ENCODE measurements around the gene NECAP2.
"Not testable (repeated sequence)": the region's sequence is repeated elsewhere in the genome, so short reads cannot be mapped to it uniquely, and the experiment has no call there.

- not testable (repeated sequence) for TF ChIP-seq PRDM15 (CRISPR knock-in tag; IDR thresholded peaks at IDR 0.05); CTCF (IDR thresholded peaks at IDR 0.05); ATF6 (CRISPR knock-in tag; IDR thresholded peaks at IDR 0.05); SMAD4 (CRISPR knock-in tag; IDR thresholded peaks at IDR 0.05); OVOL2 (CRISPR knock-in tag; IDR thresholded peaks at IDR 0.05; ENCODE audit: borderline replicate concordance); JUN (CRISPR knock-in tag; IDR thresholded peaks at IDR 0.05); PREB (CRISPR knock-in tag; IDR thresholded peaks at IDR 0.05; ENCODE audit: borderline replicate concordance); CREM (CRISPR knock-in tag; IDR thresholded peaks at IDR 0.05); TEAD4 (CRISPR knock-in tag; IDR thresholded peaks at IDR 0.05); NR1H2 (CRISPR knock-in tag; IDR thresholded peaks at IDR 0.05); FOXK1 (CRISPR knock-in tag; IDR thresholded peaks at IDR 0.05); MXD4 (CRISPR knock-in tag; IDR thresholded peaks at IDR 0.05; ENCODE audit: borderline replicate concordance); SP1 (CRISPR knock-in tag; conservative IDR thresholded peaks at IDR 0.05)
Observed at GRCh38 chr1:16498047-16498446, 57.5 kb downstream of the NECAP2 start.

Data from WTC11 (cell line).